Body of pancreas (tissue), 4 donors: ENCODE data around the gene NUFIP1.

Experiments used
- POLR2A ChIP-seq, 3 donors: fragments of 450-650 bp; IDR thresholded peaks; one replicate each; pipeline ENCODE4 v1.6.1; 2016; ENCODE audit warnings: antibody characterized with exemption in 3 of 3, mild to moderate bottlenecking in 2 of 3
- TF ChIP-seq, protein P1 (sequence below), 7 experiments: fragments of 450-650 bp in 4 of 7; fragments of 200-600 bp in 3 of 7; sonication (generic) in 3 of 7; IDR thresholded peaks; one replicate each; pipeline ENCODE4 v1.5.1; 2016 to 2019; ENCODE audit warnings: antibody characterized with exemption in 7 of 7

DNA sequence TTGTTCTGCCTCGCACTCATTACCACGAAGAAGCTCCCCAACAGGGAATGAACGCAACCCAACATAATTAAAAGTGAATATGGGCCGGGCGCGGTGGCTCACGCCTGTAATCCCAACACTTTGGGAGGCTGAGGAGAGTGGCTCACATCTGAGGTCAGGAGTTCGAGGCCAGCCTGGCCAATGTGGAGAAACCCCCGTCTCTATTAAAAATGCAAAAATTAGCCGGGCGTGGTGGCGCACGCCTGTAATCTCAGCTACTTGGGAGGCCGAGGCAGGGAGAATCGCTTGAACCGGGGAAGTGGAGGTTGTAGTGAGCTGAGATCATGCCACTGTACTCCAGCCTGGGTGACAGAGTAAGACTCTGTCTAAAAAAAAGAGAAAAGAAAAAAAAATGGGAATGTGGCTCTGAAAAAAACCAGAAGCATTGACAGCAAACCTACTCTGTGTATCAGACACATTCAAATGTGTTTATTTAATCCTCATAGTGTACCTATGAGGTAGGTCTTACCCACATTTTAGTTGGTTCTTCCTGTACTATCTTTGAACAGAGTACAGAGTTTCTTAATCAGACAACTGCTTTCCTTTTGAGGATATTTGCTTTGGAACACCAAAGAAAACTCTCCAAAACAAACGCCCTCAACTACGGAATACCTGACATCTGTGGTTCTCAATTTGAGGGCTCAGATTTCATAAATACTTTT is 70.0 kb downstream of the NUFIP1 start:
- TF ChIP-seq, protein P1, sequence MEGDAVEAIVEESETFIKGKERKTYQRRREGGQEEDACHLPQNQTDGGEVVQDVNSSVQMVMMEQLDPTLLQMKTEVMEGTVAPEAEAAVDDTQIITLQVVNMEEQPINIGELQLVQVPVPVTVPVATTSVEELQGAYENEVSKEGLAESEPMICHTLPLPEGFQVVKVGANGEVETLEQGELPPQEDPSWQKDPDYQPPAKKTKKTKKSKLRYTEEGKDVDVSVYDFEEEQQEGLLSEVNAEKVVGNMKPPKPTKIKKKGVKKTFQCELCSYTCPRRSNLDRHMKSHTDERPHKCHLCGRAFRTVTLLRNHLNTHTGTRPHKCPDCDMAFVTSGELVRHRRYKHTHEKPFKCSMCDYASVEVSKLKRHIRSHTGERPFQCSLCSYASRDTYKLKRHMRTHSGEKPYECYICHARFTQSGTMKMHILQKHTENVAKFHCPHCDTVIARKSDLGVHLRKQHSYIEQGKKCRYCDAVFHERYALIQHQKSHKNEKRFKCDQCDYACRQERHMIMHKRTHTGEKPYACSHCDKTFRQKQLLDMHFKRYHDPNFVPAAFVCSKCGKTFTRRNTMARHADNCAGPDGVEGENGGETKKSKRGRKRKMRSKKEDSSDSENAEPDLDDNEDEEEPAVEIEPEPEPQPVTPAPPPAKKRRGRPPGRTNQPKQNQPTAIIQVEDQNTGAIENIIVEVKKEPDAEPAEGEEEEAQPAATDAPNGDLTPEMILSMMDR (IDR thresholded peaks at IDR 0.05) = no peak
- TF ChIP-seq POLR2A (IDR thresholded peaks at IDR 0.05) = no peak
